ENCODE measurements around the gene HSP90AA1.
"Not testable (repeated sequence)": the region's sequence is repeated elsewhere in the genome, so short reads cannot be mapped to it uniquely, and the experiment has no call there.

The HSP90AA1 gene

DNA sequence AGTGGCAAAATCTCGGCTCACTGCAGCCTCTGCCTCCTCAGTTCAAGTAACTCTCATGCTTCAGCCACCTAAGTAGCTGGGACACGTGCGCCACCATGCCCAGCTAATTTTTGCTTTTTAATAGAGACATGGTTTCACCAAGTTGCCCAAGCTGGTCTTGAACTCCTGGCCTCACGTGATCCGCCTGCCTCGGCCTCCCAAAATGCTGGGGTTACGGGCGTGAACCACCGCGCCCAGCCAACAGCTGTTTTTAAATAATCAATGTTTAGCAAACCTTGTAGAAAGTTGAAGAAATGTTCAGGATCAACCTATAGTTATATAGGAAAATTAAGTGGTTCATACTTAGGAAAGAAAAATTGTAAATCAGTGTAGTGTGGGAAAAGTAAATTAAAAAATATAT lies 6.0 kb upstream of the HSP90AA1 start:
- DNase-seq: no peak

DNA sequence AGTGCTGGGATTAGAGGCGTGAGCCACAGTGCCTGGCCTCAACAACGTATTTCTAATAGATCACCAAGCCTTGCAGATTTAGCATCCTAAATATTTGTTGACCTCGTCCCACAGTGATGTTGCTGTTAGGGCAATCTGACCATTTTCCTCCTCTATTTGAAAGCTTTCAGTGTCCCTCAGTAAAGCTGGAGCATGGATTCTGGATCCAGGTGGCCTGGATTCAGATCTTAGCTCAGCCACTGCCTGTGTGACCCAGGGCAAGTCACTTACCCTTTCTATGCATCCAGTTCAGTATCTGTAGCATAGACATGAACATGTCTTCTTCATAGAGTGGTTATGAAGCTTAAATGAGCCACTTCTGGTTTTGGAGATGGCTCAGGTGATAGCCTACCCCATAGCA lies 3.9 kb upstream of the HSP90AA1 start:
- no peak for DNase-seq

DNA sequence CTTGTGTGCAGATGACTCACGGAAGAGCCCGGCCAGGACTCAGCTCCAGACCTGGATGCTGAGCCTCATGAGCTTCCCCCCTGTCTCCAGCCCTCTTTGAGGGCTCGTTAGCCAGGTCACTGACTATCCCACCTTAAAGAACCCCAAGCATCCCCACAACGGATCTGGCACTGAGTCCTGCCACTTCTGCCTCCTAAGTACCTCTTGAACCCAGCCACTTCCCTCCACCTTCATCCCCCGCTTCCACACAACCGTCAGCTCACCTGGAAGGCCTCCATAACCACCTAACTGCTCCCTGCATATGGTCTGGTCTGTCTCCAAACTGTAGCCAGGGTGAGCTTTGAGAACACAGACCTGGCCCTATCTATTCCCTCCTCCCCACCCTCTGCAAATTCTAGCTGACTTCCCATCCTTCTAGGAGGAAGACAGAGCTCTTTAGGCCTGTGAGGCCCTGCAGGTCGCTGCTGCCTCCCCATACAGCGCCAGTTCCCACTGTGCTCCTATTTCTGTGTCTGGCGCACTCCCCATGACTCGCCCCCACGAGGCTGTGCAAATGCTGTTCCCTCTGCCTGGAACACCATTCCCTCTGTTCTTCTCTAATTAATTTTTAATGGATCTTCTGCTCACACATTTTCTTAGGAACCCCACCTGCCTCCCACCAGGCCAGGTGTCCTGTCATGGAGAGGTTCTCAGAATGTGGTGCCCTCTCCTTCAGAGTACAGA lies 2.9 kb upstream of the HSP90AA1 start:
- DNase-seq: no peak

DNA sequence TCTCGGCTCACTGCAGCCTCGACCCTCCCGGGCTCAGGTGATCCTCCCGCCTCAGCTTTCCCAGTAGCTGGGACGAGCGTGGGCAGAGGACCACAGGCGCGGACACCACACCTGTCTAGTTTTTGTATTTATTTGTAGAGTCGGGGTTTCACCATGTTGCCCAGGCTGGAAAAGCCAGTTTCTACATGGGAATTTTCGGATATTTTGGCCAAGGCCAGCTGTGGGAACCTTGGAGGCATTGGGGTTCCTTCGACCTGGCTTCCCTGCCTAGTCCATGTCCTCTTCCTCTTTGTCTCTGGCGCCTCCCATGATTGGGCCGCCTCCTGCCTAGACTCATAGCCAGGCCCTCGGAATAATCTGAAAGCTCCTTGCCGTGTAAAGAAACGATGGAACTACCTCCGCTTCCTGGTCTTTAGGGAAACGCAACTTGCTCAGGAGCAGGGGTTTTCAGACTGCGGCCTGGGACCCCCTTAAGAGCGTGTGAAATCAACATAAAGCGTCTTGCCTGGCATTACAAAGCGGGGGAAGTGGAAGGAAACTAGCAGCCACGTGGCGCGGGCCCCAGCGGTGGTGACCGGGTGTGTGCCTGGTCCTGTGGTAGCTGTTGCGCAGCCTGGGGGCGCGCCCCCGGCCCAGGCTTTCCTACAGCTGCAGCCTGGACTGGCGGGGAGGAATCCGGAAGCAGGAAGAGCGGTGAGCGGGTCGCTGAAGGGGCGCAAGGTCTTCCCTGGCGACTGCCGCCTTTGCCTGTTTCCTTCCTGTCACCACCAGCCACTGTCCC lies 1.4 kb upstream of the HSP90AA1 start:
- peak; percentile 33 for DNase-seq

DNA sequence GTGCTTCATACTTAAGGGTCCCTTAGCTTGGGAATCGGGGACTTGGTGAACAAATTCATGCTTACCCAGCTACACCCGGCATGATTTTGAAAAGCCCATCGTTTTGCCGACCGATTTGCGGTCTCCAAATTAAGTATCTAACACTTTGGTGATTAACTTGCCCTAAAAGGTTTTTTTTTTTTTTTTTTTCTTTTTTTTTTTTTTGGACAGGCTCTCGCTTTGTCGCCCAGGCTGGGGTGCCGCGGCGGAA lies 843 bp upstream of the HSP90AA1 start:
- no peak for DNase-seq

DNA sequence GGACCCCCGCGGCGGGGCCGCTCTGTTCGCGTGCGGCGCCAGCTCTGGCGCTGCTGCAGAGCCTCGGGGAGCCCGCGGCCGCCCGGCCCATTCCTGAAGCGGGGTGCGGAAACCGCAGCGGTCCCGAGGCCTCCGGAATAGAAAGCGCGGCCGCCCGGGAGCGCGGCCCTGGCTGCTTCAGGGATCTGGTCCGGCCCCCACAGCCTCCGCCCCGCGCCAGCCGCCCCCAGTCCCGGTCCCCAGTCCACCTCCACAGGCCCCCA lies 204 bp downstream of the HSP90AA1 start:
- DNase-seq: no peak

DNA sequence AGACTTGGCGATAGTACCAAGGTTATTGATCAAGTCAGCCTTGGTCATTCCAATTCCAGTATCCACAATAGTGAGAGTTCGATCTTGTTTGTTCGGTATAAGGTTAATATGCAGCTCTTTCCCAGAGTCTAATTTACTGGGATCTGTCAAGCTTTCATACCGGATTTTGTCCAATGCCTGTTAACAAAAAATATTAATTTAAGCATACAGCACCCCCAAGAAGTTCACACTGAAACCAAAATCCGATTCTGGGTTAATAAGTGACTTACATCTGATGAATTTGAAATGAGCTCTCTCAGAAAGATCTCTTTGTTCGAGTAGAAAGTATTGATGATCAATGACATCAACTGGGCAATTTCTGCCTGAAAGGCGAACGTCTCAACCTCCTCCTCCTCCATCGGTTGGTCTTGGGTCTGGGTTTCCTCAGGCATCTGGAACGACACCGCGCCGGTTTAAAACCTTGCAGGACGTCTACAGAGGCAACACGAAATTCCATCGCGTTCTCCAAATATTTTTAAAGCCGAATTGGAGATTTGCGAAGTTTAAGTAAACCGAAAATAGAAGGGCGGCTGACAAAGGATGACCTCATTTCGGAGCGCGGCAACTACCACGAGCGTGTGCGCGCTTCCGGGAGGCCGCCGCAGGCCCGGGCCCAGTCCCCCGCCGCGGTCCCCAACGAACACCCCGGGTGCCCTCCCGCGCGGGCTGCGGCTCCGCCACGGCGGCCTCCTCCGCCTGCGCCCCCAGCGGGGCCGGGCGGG lies 716 bp downstream of the HSP90AA1 start:
- DNase-seq: peak; percentile 39

DNA sequence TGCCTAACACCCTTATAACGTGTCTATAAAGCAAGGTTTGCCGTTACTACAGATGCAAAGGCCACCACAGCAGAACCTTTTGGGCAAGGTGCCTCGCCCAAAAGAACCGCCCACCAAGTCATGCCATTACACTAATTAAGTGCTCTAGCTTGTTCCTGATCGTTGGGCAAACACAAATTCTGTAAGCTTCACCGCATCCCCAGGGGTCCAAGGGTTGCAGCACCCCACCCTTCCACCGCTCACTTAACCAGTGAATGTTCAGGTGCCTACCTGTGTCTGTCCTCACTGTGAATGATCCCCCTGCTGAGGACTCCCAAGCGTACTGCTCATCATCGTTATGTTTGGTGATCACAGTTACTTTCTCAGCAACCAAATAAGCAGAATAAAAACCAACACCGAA lies 1.4 kb downstream of the HSP90AA1 start:
- no peak for DNase-seq

DNA sequence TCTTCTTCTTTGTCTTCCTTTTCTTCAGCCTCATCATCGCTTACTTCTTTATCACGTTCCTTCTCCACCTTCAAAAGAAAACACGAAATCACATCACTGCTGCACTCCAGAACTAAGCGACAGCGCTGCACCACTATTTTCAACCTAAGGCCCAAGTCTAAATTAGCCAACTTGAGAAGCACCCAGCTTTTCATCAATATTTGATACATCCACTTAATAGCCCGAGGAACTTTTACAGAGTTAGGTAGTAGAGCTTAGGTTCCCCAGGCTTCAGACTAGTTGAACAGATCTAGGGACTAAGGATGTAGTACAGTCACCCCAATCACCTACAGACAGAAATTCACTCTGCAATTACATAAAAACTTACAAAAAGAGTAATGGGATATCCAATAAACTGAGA lies 1.9 kb downstream of the HSP90AA1 start:
- DNase-seq: no peak

DNA sequence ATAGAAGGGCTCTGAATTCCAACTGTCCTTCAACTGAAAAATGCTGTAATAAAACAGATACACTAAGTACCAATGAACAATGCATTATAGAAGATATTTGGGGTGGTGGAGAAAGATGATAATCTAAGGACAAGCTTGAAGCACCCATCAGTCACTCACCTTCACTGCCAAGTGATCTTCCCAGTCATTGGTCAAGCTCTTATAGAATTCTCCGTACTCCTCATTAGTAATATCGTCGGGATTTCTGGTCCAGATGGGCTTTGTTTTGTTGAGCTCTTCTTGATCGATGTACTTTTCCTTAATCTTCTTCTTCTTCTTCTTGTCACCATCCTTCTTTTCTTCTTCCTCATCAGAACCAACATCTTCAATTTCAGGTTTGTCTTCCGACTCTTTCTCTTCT lies 2.3 kb downstream of the HSP90AA1 start:
- DNase-seq: not testable (repeated sequence)

DNA sequence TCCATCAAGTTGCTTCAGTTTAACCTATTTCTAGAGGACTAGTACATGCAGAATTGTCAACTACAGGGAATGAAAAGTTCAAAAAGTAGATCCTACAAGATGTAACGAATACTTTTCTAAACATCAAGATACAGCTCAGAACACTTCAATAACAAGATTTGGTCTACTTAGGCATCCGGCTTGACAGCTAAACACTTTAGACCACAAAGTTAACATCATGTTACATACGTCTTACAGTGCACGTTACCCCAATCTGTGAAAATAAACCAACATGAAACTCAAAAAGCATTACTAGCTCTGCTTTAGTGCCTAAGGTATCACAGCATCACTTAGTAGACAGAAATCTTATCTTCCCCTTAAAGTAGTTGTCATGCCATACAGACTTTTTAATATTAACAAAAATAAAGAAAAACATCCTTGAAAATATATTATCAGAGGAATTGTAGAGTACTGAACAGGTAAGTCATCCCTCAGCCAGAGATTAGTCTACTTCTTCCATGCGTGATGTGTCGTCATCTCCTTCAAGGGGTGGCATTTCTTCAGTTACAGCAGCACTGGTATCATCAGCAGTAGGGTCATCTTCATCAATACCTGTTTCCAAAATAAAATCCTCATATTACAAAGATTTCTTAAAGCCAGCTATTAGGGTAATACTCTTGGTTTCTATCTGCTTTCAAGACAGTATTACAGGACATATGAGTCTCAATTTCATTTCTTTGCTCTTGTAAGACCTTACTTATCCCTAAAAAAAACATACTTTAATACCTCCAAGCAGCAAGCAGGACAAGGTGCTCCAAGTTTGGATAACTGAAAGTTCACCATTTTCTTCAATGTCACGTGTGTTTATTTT lies 5.4 kb downstream of the HSP90AA1 start:
- no peak for DNase-seq

DNA sequence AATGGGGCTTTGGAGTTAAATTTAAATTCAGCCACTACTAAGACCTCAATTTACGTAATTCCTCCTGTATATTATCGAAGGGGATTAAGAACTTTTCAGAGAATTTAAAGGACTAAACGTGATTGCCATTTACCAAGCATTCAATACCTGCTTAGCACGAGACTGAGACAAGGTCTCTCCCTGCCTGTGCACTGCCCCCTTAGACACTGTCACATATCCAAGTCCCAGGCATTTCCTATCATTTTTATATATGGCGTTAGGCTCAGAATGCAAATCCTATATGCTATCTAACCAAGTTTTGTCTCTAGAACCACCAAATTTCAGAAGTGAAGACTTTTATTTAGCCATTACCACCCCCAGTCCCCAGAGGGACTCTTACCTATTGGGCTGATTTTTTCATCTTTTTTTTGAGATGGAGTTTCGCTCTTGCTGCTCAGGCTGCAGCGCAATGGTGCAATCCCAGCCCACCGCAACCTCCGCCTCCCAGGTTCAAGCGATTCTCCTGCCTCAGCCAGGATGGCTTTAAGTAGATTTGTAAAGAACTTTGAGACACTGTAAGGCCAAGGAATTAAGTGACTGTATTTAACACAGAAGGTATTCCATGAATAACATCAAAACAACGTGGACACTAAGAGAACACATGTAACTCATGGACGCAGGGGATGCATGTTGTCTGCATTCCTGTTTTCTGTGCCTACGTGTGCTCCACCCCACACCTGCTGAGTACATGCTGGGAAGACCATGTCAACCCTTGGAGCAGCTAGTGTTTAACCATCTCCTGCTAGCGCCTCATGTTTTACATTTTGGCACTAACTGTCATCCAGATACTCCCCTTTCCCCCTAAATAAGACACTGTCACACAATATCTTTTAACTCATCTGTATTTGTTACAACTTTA lies 6.4 kb downstream of the HSP90AA1 start:
- DNase-seq: no peak

DNA sequence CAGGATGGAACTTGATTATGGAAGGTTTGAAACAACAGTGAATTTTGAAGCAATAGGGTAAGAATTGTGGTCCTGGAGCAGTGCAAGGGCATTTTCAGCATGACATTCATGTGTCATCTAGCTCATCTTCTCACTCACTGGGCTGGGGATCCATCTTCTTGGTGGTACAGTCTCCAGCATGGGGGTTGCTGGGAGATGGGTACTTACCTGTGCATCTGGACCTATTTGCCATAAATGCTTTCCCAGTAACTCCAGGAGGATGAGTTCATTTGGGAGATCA lies 7.2 kb downstream of the HSP90AA1 start:
- DNase-seq: no peak

DNA sequence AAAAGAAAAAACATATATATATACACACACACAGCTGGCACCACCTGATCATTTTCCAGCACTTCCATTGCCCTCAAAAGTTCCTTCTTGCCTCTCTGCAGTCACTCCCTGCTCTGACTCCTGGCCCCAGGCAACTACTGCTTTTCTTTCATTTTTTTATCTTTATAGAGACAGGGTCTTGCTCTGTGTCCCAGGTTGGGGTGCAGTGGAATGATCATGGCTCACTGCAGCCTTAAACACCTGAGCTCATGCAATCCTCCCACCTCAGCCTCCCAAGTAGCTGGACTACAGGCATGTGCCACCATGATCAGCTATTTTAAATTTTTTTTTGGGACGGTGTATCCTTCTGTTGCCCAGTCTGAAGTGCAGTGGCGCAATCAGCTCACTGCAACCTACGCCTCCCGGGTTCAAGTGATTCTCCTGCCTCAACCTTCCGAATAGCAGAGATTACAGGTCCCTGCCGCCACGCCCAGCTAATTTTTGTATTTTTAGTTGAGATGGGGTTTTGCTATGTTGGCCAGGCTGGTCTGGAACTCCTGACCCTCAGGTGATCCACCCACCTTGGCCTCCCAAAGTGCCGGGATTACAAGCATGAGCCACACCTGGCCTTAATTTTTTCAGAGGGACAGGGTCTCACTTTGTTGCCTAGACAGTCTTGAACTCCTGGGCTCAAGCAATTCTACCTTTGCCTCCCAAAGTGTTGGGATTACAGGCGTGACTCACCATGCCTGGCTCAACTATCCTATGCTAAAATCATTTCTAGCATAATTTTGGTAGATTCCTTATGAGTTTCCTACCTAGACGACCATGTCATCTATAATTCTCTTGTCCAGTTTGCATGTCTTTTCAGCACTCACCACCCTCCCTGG lies 7.8 kb downstream of the HSP90AA1 start:
- no peak for DNase-seq

DNA sequence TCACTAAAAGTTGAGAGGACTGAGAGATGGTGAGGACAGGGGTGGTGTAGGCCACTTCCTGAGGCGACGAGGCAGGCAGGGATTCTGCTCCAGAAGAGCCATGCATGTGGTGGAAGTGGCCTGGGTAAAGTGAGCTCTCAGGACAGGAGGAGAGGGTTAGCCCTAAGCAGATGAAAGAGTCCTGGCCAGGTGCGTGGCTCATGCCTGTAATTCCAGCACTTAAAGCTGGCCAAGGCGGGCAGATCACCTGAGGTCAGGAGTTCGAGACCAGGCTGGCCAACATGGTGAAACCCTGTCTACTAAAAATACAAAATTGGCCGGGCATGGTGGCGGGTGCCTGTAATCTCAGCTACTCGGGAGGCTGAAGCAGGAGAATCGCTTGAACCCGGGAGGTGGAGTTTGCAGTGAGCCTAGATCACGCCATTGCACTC lies 8.5 kb downstream of the HSP90AA1 start:
- DNase-seq: not testable (repeated sequence)

DNA sequence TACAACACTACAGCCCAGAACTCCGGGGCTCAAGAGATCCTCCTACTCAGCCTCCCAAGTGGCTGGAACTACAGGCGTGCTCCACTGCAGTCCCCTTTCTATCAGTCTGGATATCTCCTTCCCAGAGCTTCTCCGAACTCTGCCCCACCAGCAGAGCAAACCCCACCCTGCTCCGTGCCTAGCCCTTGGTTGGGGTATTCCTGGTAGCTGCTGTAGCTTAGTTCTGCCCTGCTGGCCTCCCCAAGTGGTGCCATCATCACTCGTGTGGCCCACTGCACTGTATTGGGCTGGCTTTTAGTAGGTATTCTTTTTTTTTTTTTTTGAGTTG lies 9.5 kb downstream of the HSP90AA1 start:
- no peak for DNase-seq

DNA sequence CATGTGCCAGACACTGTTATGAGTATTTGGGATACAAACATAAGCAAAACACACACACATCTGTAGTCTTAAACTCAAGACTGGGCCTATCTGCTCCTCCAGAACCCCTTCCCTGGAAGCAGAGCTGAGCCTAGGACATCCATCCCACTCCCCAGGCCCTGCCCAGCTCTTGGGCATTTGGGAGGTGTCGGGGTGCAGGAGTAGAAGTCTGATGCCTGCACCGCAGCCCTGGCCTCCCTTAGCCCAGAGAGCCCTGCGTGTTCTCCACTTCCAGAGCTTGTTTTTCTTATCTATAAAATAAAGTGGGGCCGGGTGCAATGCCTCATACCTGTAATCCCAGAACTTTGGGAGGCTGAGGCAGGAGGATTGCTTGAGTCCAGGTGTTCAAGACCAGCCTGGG lies 11.7 kb downstream of the HSP90AA1 start:
- no peak for DNase-seq

DNA sequence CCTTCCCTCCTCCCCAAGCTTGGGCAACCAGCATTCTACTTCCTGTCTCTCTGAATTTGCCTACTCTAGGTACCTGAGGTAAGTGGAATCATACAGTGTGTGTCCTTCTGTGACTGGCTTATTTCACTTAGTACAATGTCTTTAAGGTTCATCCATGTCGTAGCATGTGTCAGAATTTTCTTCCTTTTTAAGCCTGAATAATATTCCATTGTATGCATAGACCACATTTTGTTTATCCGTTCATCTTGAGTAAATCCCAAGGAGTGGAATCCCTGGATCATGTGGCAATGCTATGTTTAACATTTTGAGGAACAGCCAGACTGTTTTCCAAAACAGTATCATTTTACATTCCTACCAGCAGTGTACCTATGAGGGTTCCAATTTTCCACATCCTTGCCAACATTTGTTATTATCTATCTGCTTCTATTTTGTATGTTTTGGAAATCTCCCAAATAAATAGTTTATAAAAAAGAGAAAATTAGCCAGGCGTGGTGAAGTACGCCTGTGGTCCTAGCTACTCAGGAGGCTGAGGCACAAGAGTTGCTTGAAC lies 12.4 kb downstream of the HSP90AA1 start:
- no peak for DNase-seq

DNA sequence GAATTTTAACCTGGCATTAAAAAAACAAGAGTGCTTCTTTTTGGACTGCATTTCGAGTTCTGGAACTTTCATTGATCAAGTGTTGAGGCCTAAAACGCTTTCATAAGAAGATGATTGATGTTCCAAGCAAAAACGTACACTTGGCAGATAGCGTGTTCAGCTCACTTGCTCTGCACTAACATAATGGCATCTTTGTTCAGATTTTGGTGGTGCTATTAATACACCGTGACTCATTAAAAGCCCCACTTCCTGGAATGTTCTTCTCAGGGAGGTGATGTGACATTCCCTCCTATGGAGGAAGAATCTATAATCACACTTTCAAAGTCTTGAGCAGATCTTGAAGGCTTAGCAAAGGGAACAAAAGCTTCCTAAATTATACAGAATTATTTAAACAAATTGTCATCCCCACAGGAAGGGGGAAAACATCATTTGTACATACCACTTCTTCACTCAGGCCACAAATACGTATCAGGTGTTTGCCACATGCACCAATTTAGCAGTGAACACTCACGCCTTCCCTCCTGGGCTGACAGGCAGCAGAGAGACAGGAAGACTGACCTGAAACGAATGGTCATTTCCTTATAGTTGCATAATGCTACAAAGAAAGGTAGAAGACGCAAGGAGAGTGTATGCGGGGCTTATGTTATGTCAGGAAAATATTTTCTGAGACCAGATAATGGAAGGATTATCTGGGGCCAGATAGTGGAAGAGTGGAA lies 15.4 kb downstream of the HSP90AA1 start:
- peak; percentile 76 for DNase-seq

DNA sequence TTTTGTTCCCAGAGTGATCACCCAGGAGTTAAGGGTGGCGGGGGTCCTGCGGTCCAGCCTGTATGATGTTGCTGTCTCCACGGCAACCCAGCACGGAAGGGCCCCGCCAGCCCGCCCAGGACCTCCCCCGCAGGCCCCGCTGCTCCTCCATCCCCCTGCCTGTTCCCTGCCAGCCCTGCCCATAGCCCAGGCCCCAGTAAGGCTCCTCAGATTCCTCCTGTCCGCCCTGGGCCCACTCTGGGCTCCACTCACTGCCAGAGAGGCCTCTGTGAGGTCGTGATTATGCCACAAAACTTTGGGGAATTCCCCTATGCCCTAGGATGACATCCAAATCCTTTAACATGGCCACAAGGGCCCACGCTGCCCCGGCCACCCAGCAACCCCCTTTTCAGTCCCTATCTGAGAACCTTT lies 20.8 kb downstream of the HSP90AA1 start:
- no peak for DNase-seq

DNA sequence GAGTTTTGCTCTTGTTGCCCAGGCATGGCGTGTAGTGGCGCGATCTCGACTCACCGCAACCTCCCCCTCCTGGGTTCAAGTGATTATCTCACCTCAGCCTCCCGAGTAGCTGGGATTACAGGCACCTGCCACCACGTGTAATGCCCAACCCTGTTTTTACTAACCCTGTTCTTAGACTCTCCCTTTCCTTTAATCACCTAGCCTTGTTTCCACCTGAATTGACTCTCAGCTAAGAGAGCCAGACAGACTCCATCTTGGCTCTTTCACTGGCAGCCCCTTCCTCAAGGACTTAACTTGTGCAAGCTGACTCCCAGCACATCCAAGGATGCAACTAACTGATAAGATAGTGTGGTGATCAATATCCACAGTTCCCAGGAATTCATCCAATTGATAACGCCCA lies 22.3 kb downstream of the HSP90AA1 start:
- not testable (repeated sequence) for DNase-seq
